H9 (cell line): ENCODE results near the gene RGS5. TPM values are rescaled to one million over a fixed set of nuclear protein-coding genes. Genes with fewer than 3 reads are reported as not detected.

Experiments
- DNase-seq: peaks from one replicate; pipeline ENCODE4 v3.0.0-alpha.2; 2017
- H2AFZ ChIP-seq: one replicate; pipeline ENCODE4 v1.6.1; 2013; ENCODE audit warnings: mild to moderate bottlenecking, low read length, control low read depth, moderate library complexity
- H2AK5ac ChIP-seq: 2 replicates; pipeline ENCODE4 v1.6.1; 2013; ENCODE audit warnings: low read length, control low read depth, mixed read lengths; ENCODE audit not compliant: insufficient read length
- H2BK120ac ChIP-seq: one replicate; pipeline ENCODE4 v1.6.1; 2013; ENCODE audit warnings: low read depth, mild to moderate bottlenecking, low read length, control low read depth, inconsistent platforms; ENCODE audit not compliant: poor library complexity, severe bottlenecking
- H2BK12ac ChIP-seq: 2 replicates; pipeline ENCODE4 v1.6.1; 2013; ENCODE audit warnings: low read length, control low read depth, mixed read lengths, low read depth; ENCODE audit not compliant: insufficient read length
- H2BK15ac ChIP-seq: 2 replicates; pipeline ENCODE4 v1.6.1; 2013; ENCODE audit warnings: low read depth, low read length, control low read depth
- H2BK20ac ChIP-seq: one replicate; pipeline ENCODE4 v1.6.1; 2013; ENCODE audit warnings: low read depth, mild to moderate bottlenecking, low read length, control low read depth, inconsistent platforms; ENCODE audit not compliant: poor library complexity, severe bottlenecking
- H2BK5ac ChIP-seq: 2 replicates; pipeline ENCODE4 v1.6.1; 2013; ENCODE audit warnings: low read length, control low read depth, mixed read lengths; ENCODE audit not compliant: insufficient read length
- H3K14ac ChIP-seq: 2 replicates; pipeline ENCODE4 v1.6.1; 2013; ENCODE audit warnings: low read length, control low read depth; ENCODE audit not compliant: insufficient read depth
- H3K18ac ChIP-seq: 2 replicates; pipeline ENCODE4 v1.6.1; 2013; ENCODE audit warnings: low read depth, mild to moderate bottlenecking, mixed read lengths, low read length, control low read depth; ENCODE audit not compliant: insufficient read length
- H3K23ac ChIP-seq: 2 replicates; pipeline ENCODE4 v1.6.1; 2013; ENCODE audit warnings: low read length, control low read depth, mixed read lengths, low read depth; ENCODE audit not compliant: insufficient read length
- H3K23me2 ChIP-seq: 2 replicates; pipeline ENCODE4 v1.6.1; 2013; ENCODE audit warnings: low read depth, mild to moderate bottlenecking, mixed read lengths, low read length, control low read depth; ENCODE audit not compliant: insufficient read length, poor library complexity, severe bottlenecking
- H3K27ac ChIP-seq: 2 replicates; pipeline ENCODE4 v1.5.1; 2013; ENCODE audit warnings: low read length, control low read depth, mixed read lengths, low read depth; ENCODE audit not compliant: insufficient read length
- H3K27me3 ChIP-seq: 2 replicates; pipeline ENCODE4 v1.6.1; 2013; ENCODE audit warnings: low read length, control low read depth, inconsistent platforms; ENCODE audit not compliant: insufficient read depth
- H3K4ac ChIP-seq: 2 replicates; pipeline ENCODE4 v1.6.1; 2013; ENCODE audit warnings: low read depth, mild to moderate bottlenecking, control low read depth, inconsistent platforms, low read length, moderate library complexity
- H3K4me1 ChIP-seq: 2 replicates; pipeline ENCODE4 v1.6.1; 2013; ENCODE audit warnings: low read length, control low read depth, inconsistent platforms; ENCODE audit not compliant: insufficient read depth
- H3K4me2 ChIP-seq: 2 replicates; pipeline ENCODE4 v1.6.1; 2013; ENCODE audit warnings: low read length, control low read depth, mixed read lengths; ENCODE audit not compliant: insufficient read length, insufficient read depth
- H3K56ac ChIP-seq: 2 replicates; pipeline ENCODE4 v1.6.1; 2013; ENCODE audit warnings: low read depth, mild to moderate bottlenecking, mixed read lengths, low read length, control low read depth; ENCODE audit not compliant: insufficient read length
- H3K79me1 ChIP-seq: 2 replicates; pipeline ENCODE4 v1.6.1; 2013; ENCODE audit warnings: low read depth, mild to moderate bottlenecking, moderate library complexity, low read length, control low read depth, inconsistent platforms; ENCODE audit not compliant: insufficient read depth, poor library complexity, severe bottlenecking
- H3K79me2 ChIP-seq: 2 replicates; pipeline ENCODE4 v1.6.1; 2013; ENCODE audit warnings: low read length, control low read depth, inconsistent platforms; ENCODE audit not compliant: insufficient read depth
- H3K9ac ChIP-seq: 2 replicates; pipeline ENCODE4 v1.6.1; 2013; ENCODE audit warnings: low read length, control low read depth, mixed read lengths; ENCODE audit not compliant: insufficient read length; ENCODE audit errors: extremely low read depth
- H3K9me3 ChIP-seq: one replicate; pipeline ENCODE4 v1.6.1; 2013; ENCODE audit warnings: low read depth, low read length, inconsistent platforms; ENCODE audit not compliant: control insufficient read depth
- H3T11ph ChIP-seq: one replicate; pipeline ENCODE4 v1.6.1; 2013; ENCODE audit warnings: mild to moderate bottlenecking, low read length, control low read depth, inconsistent platforms
- H4K20me1 ChIP-seq: one replicate; pipeline ENCODE4 v1.6.1; 2013; ENCODE audit not compliant: control insufficient read depth, insufficient read length, insufficient read depth
- H4K5ac ChIP-seq: 2 replicates; pipeline ENCODE4 v1.6.1; 2013; ENCODE audit warnings: low read depth, mild to moderate bottlenecking, mixed read lengths, low read length, control low read depth; ENCODE audit not compliant: insufficient read length
- H4K8ac ChIP-seq: replicated peaks from 2 replicates; pipeline ENCODE4 v1.6.1; 2013; ENCODE audit warnings: low read length, control low read depth, mixed read lengths, low read depth; ENCODE audit not compliant: insufficient read length
- H4K91ac ChIP-seq: 2 replicates; pipeline ENCODE4 v1.6.1; 2013; ENCODE audit warnings: low read depth, mild to moderate bottlenecking, moderate library complexity, mixed read lengths, low read length, control low read depth; ENCODE audit not compliant: insufficient read length
- H3K27ac Mint-ChIP-seq, 3 experiments: 2 replicates in 2 of 3; 3 replicates in 1 of 3; pipeline ENCODE4 v1.8.0; 2020 to 2021; ENCODE audit warnings: mixed read lengths in 3 of 3, mild to moderate bottlenecking in 1 of 3, moderate library complexity in 1 of 3
- H3K27me3 Mint-ChIP-seq: 2 replicates; pipeline ENCODE4 v1.8.0; 2021; ENCODE audit warnings: low read depth, mild to moderate bottlenecking, moderate library complexity, mixed read lengths
- H3K36me3 Mint-ChIP-seq, 3 experiments: 2 replicates in 2 of 3; 3 replicates in 1 of 3; pipeline ENCODE4 v1.8.0; 2020 to 2021; ENCODE audit warnings: low read depth in 3 of 3, mixed read lengths in 3 of 3; ENCODE audit not compliant: insufficient read depth in 1 of 3
- H3K4me1 Mint-ChIP-seq, 2 experiments: 2 replicates each; pipeline ENCODE4 v1.8.0; 2020; ENCODE audit warnings: mixed read lengths in 2 of 2
- H3K4me3 Mint-ChIP-seq, 2 experiments: 2 replicates in 1 of 2; 3 replicates in 1 of 2; pipeline ENCODE4 v1.8.0; 2020 to 2021; ENCODE audit warnings: mild to moderate bottlenecking in 2 of 2, mixed read lengths in 2 of 2, moderate library complexity in 1 of 2
- H3K9me3 Mint-ChIP-seq, 2 experiments: 2 replicates in 1 of 2; 3 replicates in 1 of 2; pipeline ENCODE4 v1.8.0; 2020; ENCODE audit warnings: mild to moderate bottlenecking in 2 of 2, mixed read lengths in 2 of 2, moderate library complexity in 1 of 2
- WGBS: extraction: QIAGEN DNeasy Blood & Tissue Kit; methylation state at CpG from one replicate; pipeline ENCODE4 v1.1.7; 2013; ENCODE audit warnings: missing lambda C conversion rate, low lambda C conversion rate, mixed read lengths; ENCODE audit not compliant: insufficient read length; ENCODE audit errors: extremely low coverage; 5-methylcytosine and 5-hydroxymethylcytosine counted together
- total RNA-seq: library from RNA; stranded (reverse); gene quantifications from 2 replicates; pipeline ENCODE4 v1.2.1, GENCODE V29; 2021
- TF ChIP-seq, protein P1 (sequence below): fragments of 200-600 bp; sonication (generic); conservative IDR thresholded peaks from 3 replicates; pipeline ENCODE4 v1.8.0; 2021; ENCODE audit warnings: antibody characterized with exemption, mild to moderate bottlenecking

RGS5 gene
- total RNA-seq, 1 experiment from 2014 or later, result 30.1 TPM

DNA sequence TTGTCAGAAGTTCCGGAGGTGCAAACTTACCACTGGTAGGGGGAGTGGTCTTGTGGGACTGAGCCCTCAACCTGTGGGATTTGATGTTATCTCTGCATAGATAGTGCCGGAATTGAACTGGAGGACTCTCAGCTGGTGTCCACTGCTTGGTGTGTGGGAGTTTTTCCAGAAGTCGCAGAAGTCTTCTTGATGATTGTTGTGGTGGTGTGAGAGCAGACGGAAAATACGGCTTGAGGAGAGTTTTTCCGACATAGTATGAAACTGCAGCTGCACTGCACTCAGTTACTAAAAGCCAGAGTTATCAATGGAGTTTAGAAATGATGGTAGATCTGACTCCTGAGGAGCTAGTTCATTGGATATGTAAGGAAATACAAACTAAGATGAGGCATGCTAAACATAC lies 14.9 kb downstream of the RGS5 start:
- Histone ChIP-seq H3K4ac (no peak overlapping the region), H4K20me1 (no peaks in the 10 kb centered on the region), H3K27ac (no peak overlapping the region), H2AFZ (no peak overlapping the region), H3K4me1 (no peaks in the 10 kb centered on the region), H3K56ac (no peak overlapping the region), H4K5ac (no peak overlapping the region), H3K9me3 (no peaks in the 10 kb centered on the region), H4K8ac (no peak overlapping the region), H2BK120ac (no peak overlapping the region), H3K18ac (no peak overlapping the region), H4K91ac (no peak overlapping the region), H3K9ac (no peak overlapping the region), H3K27me3 (no peaks in the 10 kb centered on the region), H3K4me2 (no peak overlapping the region), H2BK15ac (no peak overlapping the region), H2BK5ac (no peak overlapping the region), H3K23me2 (no peaks in the 10 kb centered on the region), H2BK12ac (no peak overlapping the region), H3K79me2 (no peaks in the 10 kb centered on the region), H3T11ph (no peak overlapping the region), H2AK5ac (no peak overlapping the region), H2BK20ac (no peak overlapping the region), H3K23ac (no peak overlapping the region), H3K14ac (no peak overlapping the region), H3K79me1 (no peaks in the 10 kb centered on the region)
- no peak for DNase-seq
- Mint-ChIP-seq H3K4me3 (no peak overlapping the region), H3K4me1 (no peaks in the 10 kb centered on the region), H3K9me3 (no peaks in the 10 kb centered on the region), H3K36me3 (no peaks in the 10 kb centered on the region), H3K27me3 (no peaks in the 10 kb centered on the region), H3K27ac (peak overlapping the region in 1 of 3 experiments; percentile 12; a peak in 2 of 7 replicates)
- TF ChIP-seq, protein P1, sequence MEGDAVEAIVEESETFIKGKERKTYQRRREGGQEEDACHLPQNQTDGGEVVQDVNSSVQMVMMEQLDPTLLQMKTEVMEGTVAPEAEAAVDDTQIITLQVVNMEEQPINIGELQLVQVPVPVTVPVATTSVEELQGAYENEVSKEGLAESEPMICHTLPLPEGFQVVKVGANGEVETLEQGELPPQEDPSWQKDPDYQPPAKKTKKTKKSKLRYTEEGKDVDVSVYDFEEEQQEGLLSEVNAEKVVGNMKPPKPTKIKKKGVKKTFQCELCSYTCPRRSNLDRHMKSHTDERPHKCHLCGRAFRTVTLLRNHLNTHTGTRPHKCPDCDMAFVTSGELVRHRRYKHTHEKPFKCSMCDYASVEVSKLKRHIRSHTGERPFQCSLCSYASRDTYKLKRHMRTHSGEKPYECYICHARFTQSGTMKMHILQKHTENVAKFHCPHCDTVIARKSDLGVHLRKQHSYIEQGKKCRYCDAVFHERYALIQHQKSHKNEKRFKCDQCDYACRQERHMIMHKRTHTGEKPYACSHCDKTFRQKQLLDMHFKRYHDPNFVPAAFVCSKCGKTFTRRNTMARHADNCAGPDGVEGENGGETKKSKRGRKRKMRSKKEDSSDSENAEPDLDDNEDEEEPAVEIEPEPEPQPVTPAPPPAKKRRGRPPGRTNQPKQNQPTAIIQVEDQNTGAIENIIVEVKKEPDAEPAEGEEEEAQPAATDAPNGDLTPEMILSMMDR, result no peak
- no CpG with 5 or more reads among the region's 6 CpGs for WGBS
